Activated CD8-positive, alpha-beta T cell treated with anti-CD3 and anti-CD28 coated beads, Interleukin-2, amount 10 ng/mL, durations not matched to agents 7 days and 5 days (primary cell): ENCODE measurements around the gene UMAD1. TPM values are rescaled to one million over a fixed set of nuclear protein-coding genes. Genes with fewer than 3 reads are reported as not detected.

Experiments
- ATAC-seq: fragments of 150-1000 bp; cut with Tn5 transposase; one replicate; pipeline ENCODE4 v1.10.0; 2021; ENCODE audit warnings: moderate library complexity
- CTCF ChIA-PET: fragments of 350-600 bp; sonication (Branson Sonifier 250); formaldehyde crosslinking; loops from one replicate; lab custom pipeline; 2021; ENCODE audit warnings: antibody characterized with exemption; lab: Charles Lee
- POLR2A ChIA-PET: fragments of 350-600 bp; sonication (Branson Sonifier 250); formaldehyde crosslinking; loops from one replicate; lab custom pipeline; 2021; ENCODE audit warnings: antibody characterized with exemption; lab: Charles Lee
- DNase-seq: peaks from one replicate; pipeline ENCODE4 v3.0.0-alpha.2; 2020
- H3K27ac Mint-ChIP-seq: one replicate; pipeline ENCODE4 v1.8.0; 2021; ENCODE audit warnings: mild to moderate bottlenecking, mixed read lengths
- H3K27me3 Mint-ChIP-seq: one replicate; pipeline ENCODE4 v1.8.0; 2021; ENCODE audit warnings: low read depth, mixed read lengths
- H3K36me3 Mint-ChIP-seq: one replicate; pipeline ENCODE4 v1.8.0; 2021; ENCODE audit warnings: low read depth, mixed read lengths
- H3K4me1 Mint-ChIP-seq: one replicate; pipeline ENCODE4 v1.8.0; 2021; ENCODE audit warnings: low read depth, mixed read lengths
- H3K4me3 Mint-ChIP-seq: one replicate; pipeline ENCODE4 v1.8.0; 2021; ENCODE audit warnings: mild to moderate bottlenecking, mixed read lengths
- H3K9me3 Mint-ChIP-seq: one replicate; pipeline ENCODE4 v1.8.0; 2022; ENCODE audit warnings: mixed read lengths; ENCODE audit not compliant: insufficient read depth
- total RNA-seq, 2 experiments: library from RNA; stranded (reverse); gene quantifications; one replicate each; pipeline ENCODE4 v1.2.3, GENCODE V29; 2021

The UMAD1 gene
- total RNA-seq, 2 experiments from 2014 or later = 11.9 to 12.3 TPM

- ChIA-PET POLR2A (interaction anchor here (0.9 kb wide), 1 partner anchor 11 kb away, joined by 3 read pairs; no protein-coding TSS in a partner anchor), CTCF (interaction anchor here (0.7 kb wide), 1 partner anchor 117 kb away, joined by 3 read pairs; no protein-coding TSS in a partner anchor)
- H3K4me1 Mint-ChIP-seq = peaks cover 6% of the 10 kb centered on the region
Measured at GRCh38 chr7:7897949-7898515, 257.5 kb downstream of the UMAD1 start.

GRCh38 chr7:7902845-7903244, 262.3 kb downstream of the UMAD1 start:
- Mint-ChIP-seq H3K27me3 (no peaks in the 10 kb centered on the region), H3K4me1 (peaks cover 9% of the 10 kb centered on the region), H3K4me3 (no peak overlapping the region), H3K27ac (no peak overlapping the region), H3K36me3 (no peaks in the 10 kb centered on the region), H3K9me3 (no peaks in the 10 kb centered on the region)
- ChIA-PET POLR2A (no interaction called here), CTCF (no interaction called here)
- DNase-seq (no peak), ATAC-seq (no peak)

More at GRCh38 chr7:7897949-7898515, 257.5 kb downstream of the UMAD1 start:
- ATAC-seq = no peak
- H3K4me3 Mint-ChIP-seq = no peak overlapping the region
- no peaks in the 10 kb centered on the region for H3K27me3 Mint-ChIP-seq
- no peaks in the 10 kb centered on the region for H3K9me3 Mint-ChIP-seq
- DNase-seq = no peak
- H3K27ac Mint-ChIP-seq = no peak overlapping the region
- no peaks in the 10 kb centered on the region for H3K36me3 Mint-ChIP-seq

DNA sequence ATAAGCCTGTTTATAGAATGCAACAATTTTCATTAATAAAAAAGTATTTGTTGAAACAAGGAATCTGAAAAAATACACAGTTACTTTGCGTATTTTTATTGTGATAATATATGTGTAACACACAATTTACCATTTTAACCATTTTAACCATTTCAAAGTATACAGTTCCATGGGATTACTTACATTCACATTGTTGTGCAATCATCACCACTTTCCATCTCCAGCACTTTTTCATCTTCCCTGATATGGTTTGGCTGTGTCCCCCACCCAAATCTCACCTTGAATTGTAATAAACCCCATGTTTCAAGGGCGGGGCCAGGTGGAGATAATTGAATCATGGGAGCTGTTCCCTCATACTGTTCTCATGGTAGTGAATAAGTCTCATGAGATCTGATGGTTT, 266.8 kb downstream of the UMAD1 start:
- no peak for ATAC-seq
- H3K36me3 Mint-ChIP-seq = no peaks in the 10 kb centered on the region
- no peak overlapping the region for H3K27ac Mint-ChIP-seq
- ChIA-PET POLR2A (no interaction called here), CTCF (no interaction called here)
- no peak overlapping the region for H3K4me3 Mint-ChIP-seq
- peaks cover 9% of the 10 kb centered on the region for H3K4me1 Mint-ChIP-seq
- H3K27me3 Mint-ChIP-seq = no peaks in the 10 kb centered on the region
- H3K9me3 Mint-ChIP-seq = no peaks in the 10 kb centered on the region
- DNase-seq = no peak

- ChIA-PET CTCF (no interaction called here), POLR2A (interaction anchor here (0.6 to 1.1 kb wide), 3 partner anchors 11 to 1468 kb away, joined by 3 read pairs; no protein-coding TSS in a partner anchor)
- H3K4me3 Mint-ChIP-seq = no peak overlapping the region
- no peak for ATAC-seq
- no peaks in the 10 kb centered on the region for H3K36me3 Mint-ChIP-seq
- no peak overlapping the region for H3K27ac Mint-ChIP-seq
- H3K27me3 Mint-ChIP-seq = no peaks in the 10 kb centered on the region
- H3K9me3 Mint-ChIP-seq = no peaks in the 10 kb centered on the region
- H3K4me1 Mint-ChIP-seq = no peaks in the 10 kb centered on the region
- DNase-seq = no peak
Measured at GRCh38 chr7:7908622-7909145, 268.1 kb downstream of the UMAD1 start.

DNA sequence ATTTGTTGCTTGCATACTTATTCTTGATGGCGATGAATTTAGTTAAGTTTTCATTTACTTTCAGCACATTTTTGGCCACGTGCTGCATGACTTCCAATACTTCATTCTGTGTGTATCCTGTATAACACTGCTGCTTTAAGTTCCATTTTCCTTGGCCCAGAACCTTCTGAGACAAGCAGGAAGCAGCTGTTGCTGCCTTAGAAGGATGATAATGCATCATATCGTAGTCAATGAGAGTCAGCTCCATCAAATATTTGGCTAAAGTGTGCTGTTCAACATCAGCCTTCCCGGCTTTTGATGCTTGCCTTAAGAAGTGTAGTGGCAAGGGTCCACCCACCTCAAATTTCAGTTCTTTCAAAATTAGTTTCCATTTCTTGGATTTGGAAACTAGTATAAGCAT, 268.8 kb downstream of the UMAD1 start:
- Mint-ChIP-seq H3K36me3 (no peaks in the 10 kb centered on the region), H3K27ac (no peak overlapping the region), H3K4me1 (no peaks in the 10 kb centered on the region), H3K4me3 (no peak overlapping the region), H3K27me3 (no peaks in the 10 kb centered on the region), H3K9me3 (no peaks in the 10 kb centered on the region)
- DNase-seq = no peak
- no peak for ATAC-seq
- ChIA-PET CTCF (no interaction called here), POLR2A (interaction anchor here (0.9 kb wide), 1 partner anchor 12 kb away, joined by 3 read pairs; no protein-coding TSS in a partner anchor)

GRCh38 chr7:7911369-7912123, 271.0 kb downstream of the UMAD1 start:
- Mint-ChIP-seq H3K9me3 (no peaks in the 10 kb centered on the region), H3K27me3 (no peaks in the 10 kb centered on the region), H3K4me3 (no peak overlapping the region), H3K27ac (no peak overlapping the region), H3K36me3 (no peaks in the 10 kb centered on the region), H3K4me1 (no peaks in the 10 kb centered on the region)
- CTCF ChIA-PET = interaction anchor here (1.6 kb wide), 1 partner anchor 8 kb away, joined by 6 read pairs; no protein-coding TSS in a partner anchor
- ATAC-seq (no peak), DNase-seq (no peak)
- POLR2A ChIA-PET = no interaction called here

DNA sequence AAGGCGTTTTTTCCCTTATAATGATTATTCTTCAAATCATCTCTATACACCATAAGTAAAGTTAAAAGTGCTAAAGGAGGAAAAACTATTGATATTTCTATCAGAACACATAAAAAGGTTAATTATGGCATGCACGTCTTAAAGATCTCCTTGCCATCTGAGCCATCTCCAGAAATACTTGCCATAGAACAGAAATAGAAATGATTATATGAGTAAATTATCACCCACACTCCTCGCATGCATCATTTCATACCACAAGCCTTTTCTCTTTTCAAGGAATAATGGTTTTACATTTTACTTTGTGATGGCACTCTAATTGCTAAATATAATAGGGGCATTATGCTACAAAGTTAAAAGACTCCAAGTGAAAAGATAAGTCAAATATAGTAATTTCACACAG, 272.4 kb downstream of the UMAD1 start:
- ChIA-PET POLR2A (no interaction called here), CTCF (no interaction called here)
- H3K9me3 Mint-ChIP-seq = no peaks in the 10 kb centered on the region
- H3K36me3 Mint-ChIP-seq = no peaks in the 10 kb centered on the region
- no peak for ATAC-seq
- no peaks in the 10 kb centered on the region for H3K27me3 Mint-ChIP-seq
- no peak for DNase-seq
- no peaks in the 10 kb centered on the region for H3K4me1 Mint-ChIP-seq
- H3K4me3 Mint-ChIP-seq = no peak overlapping the region
- H3K27ac Mint-ChIP-seq = no peak overlapping the region

DNA sequence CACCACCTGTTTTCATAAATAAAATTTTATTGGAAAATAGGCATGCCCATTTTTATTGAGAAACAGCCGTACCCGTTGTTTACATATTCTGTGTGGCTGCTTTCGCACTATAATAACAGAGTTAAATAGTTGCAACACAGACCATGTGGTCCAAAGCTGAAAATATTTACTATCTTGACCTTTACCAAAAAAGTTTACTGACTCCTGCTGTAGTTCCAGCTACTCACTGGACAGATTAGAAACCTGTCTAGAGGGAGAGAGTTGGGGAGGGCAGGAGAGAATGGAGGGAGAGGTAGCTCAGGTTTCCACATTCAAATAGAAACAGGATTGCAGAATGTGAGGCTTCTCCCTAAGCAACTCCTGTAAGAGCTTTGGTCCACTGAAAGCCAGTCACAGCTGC, 273.0 kb downstream of the UMAD1 start:
- no peaks in the 10 kb centered on the region for H3K4me1 Mint-ChIP-seq
- DNase-seq (no peak), ATAC-seq (no peak)
- H3K4me3 Mint-ChIP-seq = no peak overlapping the region
- no peaks in the 10 kb centered on the region for H3K9me3 Mint-ChIP-seq
- no peaks in the 10 kb centered on the region for H3K36me3 Mint-ChIP-seq
- POLR2A ChIA-PET = no interaction called here
- H3K27ac Mint-ChIP-seq = no peak overlapping the region
- no peaks in the 10 kb centered on the region for H3K27me3 Mint-ChIP-seq
- CTCF ChIA-PET = no interaction called here

- Mint-ChIP-seq H3K4me1 (no peaks in the 10 kb centered on the region), H3K36me3 (no peaks in the 10 kb centered on the region), H3K27me3 (no peaks in the 10 kb centered on the region), H3K4me3 (no peak overlapping the region), H3K9me3 (no peaks in the 10 kb centered on the region), H3K27ac (no peak overlapping the region)
- ATAC-seq (no peak), DNase-seq (no peak)
- CTCF ChIA-PET = no interaction called here
- POLR2A ChIA-PET = no interaction called here
Measured at GRCh38 chr7:7914547-7914946, 274.0 kb downstream of the UMAD1 start.

DNA sequence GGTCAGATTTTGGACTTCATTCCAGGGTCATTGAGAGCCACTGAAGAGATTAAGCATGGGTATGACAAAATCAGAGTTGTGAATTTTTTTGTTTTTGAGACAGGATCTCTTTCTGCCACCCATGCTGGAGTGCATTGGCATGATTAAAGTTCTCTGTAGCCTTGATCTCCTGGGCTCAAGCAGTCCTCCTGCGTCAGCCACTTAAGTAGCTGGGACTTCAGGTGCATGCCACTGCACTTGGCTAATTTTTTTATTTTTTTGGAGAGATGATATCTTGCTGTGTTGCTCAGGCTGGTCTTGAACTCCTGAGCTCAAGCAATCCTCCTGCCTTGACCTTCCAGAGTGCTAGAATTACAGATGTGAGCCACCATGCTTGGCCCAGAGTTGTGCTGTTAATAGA, 275.5 kb downstream of the UMAD1 start:
- Mint-ChIP-seq H3K9me3 (no peaks in the 10 kb centered on the region), H3K4me3 (no peak overlapping the region), H3K27ac (no peak overlapping the region), H3K36me3 (no peaks in the 10 kb centered on the region), H3K27me3 (no peaks in the 10 kb centered on the region), H3K4me1 (peaks cover 5% of the 10 kb centered on the region)
- POLR2A ChIA-PET = no interaction called here
- ATAC-seq (no peak), DNase-seq (no peak)
- CTCF ChIA-PET = no interaction called here

- Mint-ChIP-seq H3K36me3 (no peaks in the 10 kb centered on the region), H3K27ac (no peak overlapping the region), H3K4me1 (peaks cover 6% of the 10 kb centered on the region), H3K9me3 (no peaks in the 10 kb centered on the region), H3K4me3 (no peak overlapping the region), H3K27me3 (no peaks in the 10 kb centered on the region)
- DNase-seq (no peak), ATAC-seq (no peak)
- ChIA-PET POLR2A (interaction anchor here (0.7 kb wide), 1 partner anchor 51 kb away, joined by 3 read pairs; no protein-coding TSS in a partner anchor), CTCF (no interaction called here)
Measured at GRCh38 chr7:7917593-7917992, 277.0 kb downstream of the UMAD1 start.
